ENCODE data around the gene CYRIA. TPM values are rescaled to one million over a fixed set of nuclear protein-coding genes. Genes with fewer than 3 reads are reported as not detected.

Gene CYRIA
- total RNA-seq: 10.2 and 11.1 TPM in 2 replicates
- long read RNA-seq, full-length matches to known transcripts: 14 of 26 reads
- long read RNA-seq, partial matches to known transcripts: 3 of 26 reads
- long read RNA-seq, other reads (novel, unspliced or antisense): 9 of 26 reads

GRCh38 chr2:16665748-16666448, at the start of gene CYRIA:
CYRIA (minus strand) TSS chr2:16665834; CDS start chr2:16588119, 77,715 bp downstream.
- no peaks in the 10 kb centered on the region for H3K9me3 Mint-ChIP-seq
- no peaks in the 10 kb centered on the region for H3K36me3 Mint-ChIP-seq (ENCODE audit: low read depth)
- peaks cover 13% of the 10 kb centered on the region for H3K27me3 Mint-ChIP-seq (ENCODE audit: low read depth)
- TF ChIP-seq, protein P1, sequence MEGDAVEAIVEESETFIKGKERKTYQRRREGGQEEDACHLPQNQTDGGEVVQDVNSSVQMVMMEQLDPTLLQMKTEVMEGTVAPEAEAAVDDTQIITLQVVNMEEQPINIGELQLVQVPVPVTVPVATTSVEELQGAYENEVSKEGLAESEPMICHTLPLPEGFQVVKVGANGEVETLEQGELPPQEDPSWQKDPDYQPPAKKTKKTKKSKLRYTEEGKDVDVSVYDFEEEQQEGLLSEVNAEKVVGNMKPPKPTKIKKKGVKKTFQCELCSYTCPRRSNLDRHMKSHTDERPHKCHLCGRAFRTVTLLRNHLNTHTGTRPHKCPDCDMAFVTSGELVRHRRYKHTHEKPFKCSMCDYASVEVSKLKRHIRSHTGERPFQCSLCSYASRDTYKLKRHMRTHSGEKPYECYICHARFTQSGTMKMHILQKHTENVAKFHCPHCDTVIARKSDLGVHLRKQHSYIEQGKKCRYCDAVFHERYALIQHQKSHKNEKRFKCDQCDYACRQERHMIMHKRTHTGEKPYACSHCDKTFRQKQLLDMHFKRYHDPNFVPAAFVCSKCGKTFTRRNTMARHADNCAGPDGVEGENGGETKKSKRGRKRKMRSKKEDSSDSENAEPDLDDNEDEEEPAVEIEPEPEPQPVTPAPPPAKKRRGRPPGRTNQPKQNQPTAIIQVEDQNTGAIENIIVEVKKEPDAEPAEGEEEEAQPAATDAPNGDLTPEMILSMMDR (conservative IDR thresholded peaks at IDR 0.05): no peak
- H3K4me3 Mint-ChIP-seq: peak within 1 kb of the TSS; percentile 89
- peak; percentile 50 for DNase-seq (ENCODE audit: low read depth, low spot score)
- H3K4me1 Mint-ChIP-seq: peaks cover 44% of the 10 kb centered on the region
- no peak within 1 kb of the TSS for H3K27ac Mint-ChIP-seq (ENCODE audit: unreplicated experiment)

- DNase-seq (ENCODE audit: low read depth, low spot score): no peak
- Mint-ChIP-seq H3K27ac (ENCODE audit: unreplicated experiment) (no peak overlapping the region), H3K27me3 (ENCODE audit: low read depth) (no peaks in the 10 kb centered on the region), H3K36me3 (ENCODE audit: low read depth) (no peaks in the 10 kb centered on the region), H3K4me1 (peaks cover 25% of the 10 kb centered on the region), H3K9me3 (no peaks in the 10 kb centered on the region), H3K4me3 (no peak overlapping the region)
- TF ChIP-seq, protein P1 (conservative IDR thresholded peaks at IDR 0.05): no peak
Measured at GRCh38 chr2:16713011-16713423, 47.4 kb upstream of the CYRIA start.

- Mint-ChIP-seq H3K36me3 (ENCODE audit: low read depth) (no peaks in the 10 kb centered on the region), H3K4me1 (peaks cover 32% of the 10 kb centered on the region), H3K27ac (ENCODE audit: unreplicated experiment) (no peak overlapping the region), H3K9me3 (peaks cover 4% of the 10 kb centered on the region), H3K4me3 (no peak overlapping the region), H3K27me3 (ENCODE audit: low read depth) (no peaks in the 10 kb centered on the region)
- TF ChIP-seq, protein P1 (conservative IDR thresholded peaks at IDR 0.05): no peak
- no peak for DNase-seq (ENCODE audit: low read depth, low spot score)
Measured at GRCh38 chr2:16709769-16710168, 44.1 kb upstream of the CYRIA start.

DNA sequence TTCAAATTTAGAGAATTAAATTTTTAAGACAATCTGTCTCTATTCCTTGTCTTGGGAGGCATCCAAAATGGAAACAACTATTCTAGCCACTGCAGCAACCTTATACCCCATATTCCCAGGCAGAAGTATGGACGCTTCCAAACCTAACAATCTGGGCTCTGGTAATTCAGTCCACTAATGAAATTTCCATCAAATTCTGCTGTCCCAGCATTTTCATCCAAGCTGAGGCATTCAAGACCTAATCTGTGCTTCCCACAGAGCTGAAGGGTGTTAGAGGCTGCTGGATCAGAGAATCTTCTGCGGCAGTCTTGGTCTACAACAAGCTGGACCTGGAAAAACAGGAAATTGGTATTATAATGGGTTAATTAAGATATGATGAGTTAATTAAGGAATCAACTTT, 42.5 kb upstream of the CYRIA start:
- no peak overlapping the region for H3K4me3 Mint-ChIP-seq
- TF ChIP-seq, protein P1 (conservative IDR thresholded peaks at IDR 0.05): no peak
- DNase-seq (ENCODE audit: low read depth, low spot score): no peak
- no peaks in the 10 kb centered on the region for H3K36me3 Mint-ChIP-seq (ENCODE audit: low read depth)
- no peaks in the 10 kb centered on the region for H3K27me3 Mint-ChIP-seq (ENCODE audit: low read depth)
- peaks cover 30% of the 10 kb centered on the region for H3K4me1 Mint-ChIP-seq
- H3K9me3 Mint-ChIP-seq: peaks cover 4% of the 10 kb centered on the region
- H3K27ac Mint-ChIP-seq (ENCODE audit: unreplicated experiment): no peak overlapping the region

DNA sequence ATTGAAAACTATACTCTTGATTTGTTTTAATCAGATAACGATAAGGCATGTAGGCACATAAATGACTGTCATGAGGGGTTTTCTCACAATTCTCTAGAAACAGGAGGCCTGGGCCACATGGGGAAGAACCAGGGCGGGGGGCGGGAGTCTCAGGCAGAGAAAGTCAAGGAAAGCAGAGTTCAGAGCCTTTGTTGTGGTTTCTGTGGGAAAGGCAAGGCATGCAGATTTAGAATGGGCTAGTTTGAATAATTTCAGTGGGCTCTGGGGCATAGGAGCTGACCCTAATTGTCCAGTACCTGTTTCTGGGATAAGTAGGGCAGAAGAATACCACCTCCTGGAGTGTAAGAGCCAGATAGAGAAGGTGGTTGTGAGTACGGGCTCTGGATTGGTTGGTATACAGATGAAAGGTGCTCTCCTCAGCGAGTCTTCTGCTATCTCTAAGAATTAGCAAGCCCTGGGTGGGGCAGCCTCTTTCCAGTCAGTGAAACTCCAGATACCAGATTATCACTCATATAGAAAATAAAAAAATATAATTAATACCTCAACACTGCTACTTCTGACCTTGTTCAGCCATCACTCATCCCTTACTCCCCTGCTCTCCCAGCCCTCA, 41.5 kb upstream of the CYRIA start:
- H3K27me3 Mint-ChIP-seq (ENCODE audit: low read depth): no peaks in the 10 kb centered on the region
- H3K9me3 Mint-ChIP-seq: peaks cover 4% of the 10 kb centered on the region
- TF ChIP-seq, protein P1 (conservative IDR thresholded peaks at IDR 0.05): no peak
- no peak overlapping the region for H3K4me3 Mint-ChIP-seq
- H3K27ac Mint-ChIP-seq (ENCODE audit: unreplicated experiment): no peak overlapping the region
- no peak for DNase-seq (ENCODE audit: low read depth, low spot score)
- no peaks in the 10 kb centered on the region for H3K36me3 Mint-ChIP-seq (ENCODE audit: low read depth)
- H3K4me1 Mint-ChIP-seq: peaks cover 29% of the 10 kb centered on the region

Data from neural crest cell (in vitro differentiated cells).